GM19468 (cell line): ENCODE results near the gene RIPPLY2.
"Not testable (repeated sequence)": the region's sequence is repeated elsewhere in the genome, so short reads cannot be mapped to it uniquely, and the experiment has no call there.

Source experiments
- ATAC-seq: cut with Tn5 transposase; IDR thresholded peaks from one replicate; pipeline ENCODE4 v1.9.1; 2021; ENCODE audit warnings: mild to moderate bottlenecking, moderate library complexity, moderate number of reproducible peaks; ENCODE audit not compliant: unreplicated experiment; ENCODE audit errors: extremely low read depth

RIPPLY2 gene

DNA sequence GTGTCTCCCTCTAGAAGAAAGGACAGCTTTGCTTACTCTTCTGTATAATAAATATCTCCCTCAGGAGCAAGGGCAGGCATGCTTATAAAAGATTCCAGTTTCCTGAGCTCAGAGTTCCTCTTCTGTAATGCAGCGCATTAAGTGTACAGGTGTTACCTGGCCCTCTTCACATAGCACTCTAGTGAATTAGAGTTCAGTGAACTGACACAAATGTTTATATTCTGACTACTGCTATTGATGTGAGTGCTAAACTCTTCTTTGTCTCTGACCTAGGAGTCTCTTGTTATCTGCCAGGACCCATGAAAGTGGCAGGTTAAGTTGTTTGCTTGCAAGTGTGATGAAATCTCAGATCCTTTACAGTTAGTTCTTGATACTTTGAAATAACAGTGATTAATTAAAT is 39.9 kb downstream of the RIPPLY2 start:
- ATAC-seq: no peak

DNA sequence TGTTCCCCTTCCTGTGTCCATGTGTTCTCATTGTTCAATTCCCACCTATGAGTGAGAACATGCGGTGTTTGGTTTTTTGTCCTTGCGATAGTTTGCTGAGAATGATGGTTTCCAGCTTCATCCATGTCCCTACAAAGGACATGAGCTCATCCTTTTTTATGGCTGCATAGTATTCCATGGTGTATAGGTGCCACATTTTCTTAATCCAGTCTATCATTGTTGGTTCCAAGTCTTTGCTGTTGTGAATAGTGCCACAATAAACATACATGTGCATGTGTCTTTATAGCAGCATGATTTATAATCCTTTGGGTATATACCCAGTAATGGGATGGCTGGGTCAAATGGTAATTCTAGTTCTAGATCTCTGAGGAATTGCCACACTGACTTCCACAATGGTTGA is 43.9 kb downstream of the RIPPLY2 start:
- ATAC-seq: not testable (repeated sequence)

DNA sequence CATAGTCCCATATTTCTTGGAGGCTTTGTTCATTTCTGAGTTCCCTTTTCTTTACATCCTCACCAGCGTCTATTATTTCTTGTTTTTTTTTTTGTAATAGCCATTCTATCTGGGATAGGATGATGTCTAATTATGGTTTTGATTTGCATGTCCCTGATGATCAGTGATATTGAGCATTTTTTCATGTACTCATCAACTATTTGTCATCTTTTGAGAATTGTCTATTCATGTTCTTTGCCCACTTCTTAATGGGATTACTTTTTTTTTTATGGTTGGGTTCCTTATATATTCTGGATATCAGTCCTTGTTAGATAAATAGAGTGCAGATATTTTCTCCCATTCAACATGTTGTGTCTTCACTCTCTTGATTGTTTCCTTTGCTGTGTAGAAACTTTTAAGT is 48.5 kb downstream of the RIPPLY2 start:
- ATAC-seq: no peak

DNA sequence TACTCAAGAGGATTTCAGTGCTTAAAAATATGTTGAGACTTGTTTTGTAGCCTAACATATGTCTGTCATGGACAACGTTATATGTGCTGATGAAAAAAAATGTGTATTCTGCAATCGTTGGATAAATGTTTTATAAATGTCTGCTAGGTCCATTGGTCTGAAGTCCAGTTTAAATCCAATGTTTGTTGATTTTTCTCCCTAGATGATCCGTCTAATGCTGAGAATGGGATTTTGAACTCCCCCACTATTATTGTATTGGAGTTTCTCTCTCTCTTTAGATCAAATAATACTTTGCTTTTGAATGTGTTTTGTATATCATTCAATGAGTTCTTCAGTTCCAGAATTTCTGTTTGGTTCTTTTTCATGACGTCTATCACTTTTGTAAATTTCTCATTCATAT is 51.2 kb downstream of the RIPPLY2 start:
- ATAC-seq: no peak

DNA sequence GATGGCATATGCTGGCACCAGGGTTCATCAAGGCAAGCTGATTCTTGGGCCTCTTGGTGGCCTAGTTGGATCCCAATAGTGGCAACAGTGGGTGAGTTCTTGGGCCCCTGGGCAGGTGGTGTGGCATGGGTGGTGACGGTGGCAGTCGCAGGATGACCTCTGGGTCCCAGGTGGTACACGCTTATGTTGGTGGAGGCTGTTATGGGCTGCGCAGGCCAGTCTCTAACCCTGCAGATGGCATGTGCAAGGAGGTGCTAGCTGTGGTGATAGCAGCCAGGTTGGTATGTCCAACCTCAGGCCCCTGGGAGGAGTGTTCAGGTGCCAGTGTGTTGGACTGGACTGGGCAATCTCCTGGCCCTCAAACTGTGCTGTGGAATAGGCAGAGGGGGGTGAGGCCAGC is 52.5 kb downstream of the RIPPLY2 start:
- ATAC-seq: no peak
